ENCODE measurements around the gene MYB. TPM values are rescaled to one million over a fixed set of nuclear protein-coding genes. Genes with fewer than 3 reads are reported as not detected.
A peak's percentile ranks its signal among the peaks of the same experiment; 100 is the strongest.

The MYB gene
- total and polyA plus RNA-seq, 2 experiments from 2014 or later: 4.2 to 7.9 TPM

- no peak overlapping the region for H3K4me3 Mint-ChIP-seq
- peaks cover 54% of the 10 kb centered on the region for H3K4me1 Mint-ChIP-seq
- peak overlapping the region; percentile 82 for H3K27ac Mint-ChIP-seq
Observed at GRCh38 chr6:135250234-135250633, 69.1 kb downstream of the MYB start.

GRCh38 chr6:135250751-135251497 is 69.8 kb downstream of the MYB start:
- no peaks in the 10 kb centered on the region for H3K27me3 ChIP-seq (ENCODE audit: insufficient read depth)
- H3F3A ChIP-seq (replicated peaks; ENCODE audit: low read depth): peaks cover 7% of the 10 kb centered on the region; the same call in 1 of the 2 replicates
- H3K27ac ChIP-seq (ENCODE audit: low read depth): peak overlapping the region; percentile 87
- TF ChIP-seq EZH2phosphoT487 (IDR thresholded peaks at IDR 0.05; ENCODE audit: unreplicated experiment): no peak
- peak; percentile 82; the same call in 1 of the 2 replicates for TF ChIP-seq ZNF462 (CRISPR knock-in tag; IDR thresholded peaks at IDR 0.05)
- Mint-ChIP-seq H3K4me1 (peaks cover 54% of the 10 kb centered on the region), H3K9me3 (peaks cover 8% of the 10 kb centered on the region; the same call in 2 of the 3 replicates), H3K4me3 (peak overlapping the region; percentile 27; the same call in 1 of the 3 replicates), H3K36me3 (ENCODE audit: low read depth) (no peaks in the 10 kb centered on the region; the same call in 1 of the 3 replicates), H3K27ac (peak overlapping the region; percentile 82), H3K27me3 (ENCODE audit: insufficient read depth, low read depth, poor library complexity) (peaks cover 2% of the 10 kb centered on the region)
- no peaks in the 10 kb centered on the region for H3K79me2 ChIP-seq (replicated peaks; ENCODE audit: insufficient read depth)
- H3K36me3 ChIP-seq (ENCODE audit: insufficient read depth): no peaks in the 10 kb centered on the region
- ATAC-seq (peak; percentile 95), DNase-seq (ENCODE audit: low spot score) (peak; percentile 82)
- peaks cover 26% of the 10 kb centered on the region for H3K9me2 ChIP-seq (ENCODE audit: insufficient read depth)
- H3K4me2 ChIP-seq: peak overlapping the region; percentile 58
- H4K20me1 ChIP-seq (replicated peaks; ENCODE audit: insufficient read depth): no peaks in the 10 kb centered on the region
- peak overlapping the region; percentile 20; the same call in 1 of the 2 replicates for H3K4me3 ChIP-seq
- H3K4me1 ChIP-seq (ENCODE audit: insufficient read depth): peaks cover 43% of the 10 kb centered on the region
- H2AFZ ChIP-seq: no peak overlapping the region

More at GRCh38 chr6:135250234-135250633, 69.1 kb downstream of the MYB start:
- Histone ChIP-seq H3K27ac (ENCODE audit: low read depth) (peak overlapping the region; percentile 68), H3K4me3 (no peak overlapping the region), H3K36me3 (ENCODE audit: insufficient read depth) (no peaks in the 10 kb centered on the region), H4K20me1 (replicated peaks; ENCODE audit: insufficient read depth) (no peaks in the 10 kb centered on the region), H3K9me2 (ENCODE audit: insufficient read depth) (peaks cover 26% of the 10 kb centered on the region), H3K79me2 (replicated peaks; ENCODE audit: insufficient read depth) (no peaks in the 10 kb centered on the region), H3K27me3 (ENCODE audit: insufficient read depth) (no peaks in the 10 kb centered on the region), H2AFZ (no peak overlapping the region), H3F3A (replicated peaks; ENCODE audit: low read depth) (peaks cover 7% of the 10 kb centered on the region; the same call in 1 of the 2 replicates), H3K4me2 (no peak overlapping the region; the same call in 1 of the 2 replicates), H3K4me1 (ENCODE audit: insufficient read depth) (peaks cover 43% of the 10 kb centered on the region)
- H3K9me3 Mint-ChIP-seq: peaks cover 8% of the 10 kb centered on the region; the same call in 1 of the 3 replicates
- TF ChIP-seq REST (IDR thresholded peaks at IDR 0.05; ENCODE audit: unreplicated experiment): no peak
- DNase-seq (ENCODE audit: low spot score) (no peak), ATAC-seq (no peak)
- peaks cover 2% of the 10 kb centered on the region for H3K27me3 Mint-ChIP-seq (ENCODE audit: insufficient read depth, low read depth, poor library complexity)
- no peaks in the 10 kb centered on the region; the same call in 1 of the 3 replicates for H3K36me3 Mint-ChIP-seq (ENCODE audit: low read depth)

Data from GM23338 (cell line).